Measurements from ENCODE around the gene IQSEC1.

DNA sequence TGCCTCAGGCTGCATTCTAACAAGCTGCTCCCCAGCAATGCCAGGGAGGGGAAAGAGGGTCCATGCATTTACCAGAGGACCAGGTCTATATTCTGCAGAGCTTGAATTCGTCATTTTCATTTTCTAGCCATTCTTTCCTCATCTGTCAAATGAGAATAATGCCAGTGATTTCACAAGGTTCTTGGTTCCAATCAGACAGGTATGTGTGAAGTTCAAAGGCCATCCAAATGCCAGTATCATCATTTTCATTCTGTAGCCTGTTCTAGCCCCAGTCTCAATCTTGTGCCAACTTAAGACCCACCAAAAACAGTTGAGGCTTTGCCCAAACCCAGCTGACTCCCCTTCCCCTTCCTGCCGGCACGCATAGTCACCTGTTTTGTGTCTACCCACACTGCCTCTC lies 112.7 kb downstream of the IQSEC1 start:
- no peak for TF ChIP-seq CTCF (conservative IDR thresholded peaks at IDR 0.05 in 1 of 2, IDR thresholded peaks at IDR 0.05 in 1 of 2; ENCODE audit: low read depth in 1 of 2, low read length in 2 of 2)
- TF ChIP-seq EZH2 (IDR thresholded peaks at IDR 0.05; ENCODE audit: low read length, missing control alignments) = no peak
